Caco-2 (cell line): ENCODE measurements around the gene VASP. TPM values are rescaled to one million over a fixed set of nuclear protein-coding genes. Genes with fewer than 3 reads are reported as not detected.

Experiments used
- BruUV-seq: library from RNA; stranded (reverse); fragments of 400-500 nt; replicated peaks from 2 replicates; lab custom pipeline; 2021; lab: Mats Ljungman, UMichigan
- CTCF ChIA-PET: fragments of 300-600 bp; sonication (Branson Sonifier 250); formaldehyde crosslinking; loops from one replicate; lab custom pipeline; 2022; ENCODE audit warnings: antibody characterized with exemption; lab: Charles Lee
- POLR2A ChIA-PET: fragments of 300-600 bp; sonication (Branson Sonifier 250); formaldehyde crosslinking; loops from one replicate; lab custom pipeline; 2022; ENCODE audit warnings: antibody characterized with exemption; lab: Charles Lee
- DNase-seq, 2 experiments: peaks; one replicate each; pipeline versions ENCODE4 v3.0.0 to v3.0.0-alpha.2; 2020 to 2022
- H3K27me3 ChIP-seq: replicated peaks from 2 replicates; pipeline ENCODE4 v1.6.0; 2011; ENCODE audit warnings: low read length; ENCODE audit not compliant: control insufficient read depth, insufficient read depth
- H3K36me3 ChIP-seq: 2 replicates; pipeline ENCODE4 v1.5.1; 2011; ENCODE audit warnings: low read length; ENCODE audit not compliant: control insufficient read depth, insufficient read depth
- H3K4me1 ChIP-seq: fragments of 250-450 bp; sonication (Bioruptor Pico); 2 replicates; pipeline ENCODE4 v1.5.1; 2020; ENCODE audit warnings: mild to moderate bottlenecking
- H3K4me3 ChIP-seq: 2 replicates; pipeline ENCODE4 v1.5.1; 2011; ENCODE audit warnings: low read depth, mild to moderate bottlenecking, control low read depth, low read length
- H3K9me3 ChIP-seq: fragments of 250-450 bp; sonication (Bioruptor Pico); 2 replicates; pipeline ENCODE4 v1.5.1; 2020; ENCODE audit warnings: mild to moderate bottlenecking, moderate library complexity
- H3K27ac Mint-ChIP-seq: one replicate; pipeline ENCODE4 v1.8.0; 2022; ENCODE audit warnings: mixed read lengths; ENCODE audit not compliant: unreplicated experiment
- H3K27me3 Mint-ChIP-seq: one replicate; pipeline ENCODE4 v1.8.0; 2022; ENCODE audit warnings: mixed read lengths; ENCODE audit not compliant: insufficient read depth, unreplicated experiment
- H3K36me3 Mint-ChIP-seq: one replicate; pipeline ENCODE4 v1.8.0; 2022; ENCODE audit warnings: mild to moderate bottlenecking, mixed read lengths; ENCODE audit not compliant: insufficient read depth, unreplicated experiment
- H3K4me1 Mint-ChIP-seq: one replicate; pipeline ENCODE4 v1.8.0; 2022; ENCODE audit warnings: low read depth, mixed read lengths; ENCODE audit not compliant: unreplicated experiment
- H3K4me3 Mint-ChIP-seq: one replicate; pipeline ENCODE4 v1.8.0; 2022; ENCODE audit warnings: mild to moderate bottlenecking, moderate library complexity, mixed read lengths; ENCODE audit not compliant: unreplicated experiment
- H3K9me3 Mint-ChIP-seq: one replicate; pipeline ENCODE4 v1.8.0; 2022; ENCODE audit warnings: mixed read lengths; ENCODE audit not compliant: unreplicated experiment
- intact Hi-C: fragments of 100-400 bp; cut with micrococcal nuclease; formaldehyde crosslinking; loops from one replicate; pipeline ENCODE4 v1.10.0; 2022; ENCODE audit not compliant: unreplicated experiment
- total RNA-seq: library from RNA; stranded (reverse); gene quantifications from 2 replicates; pipeline ENCODE4 v1.2.3, GENCODE V29; 2022
- TF ChIP-seq, protein P1 (sequence below), 2 experiments: fragments of 200-600 bp in 1 of 2; IDR thresholded peaks; 1 replicate in 1 of 2; 2 replicates in 1 of 2; pipeline versions ENCODE4 v1.5.1 to v1.8.0; 2011 to 2022; ENCODE audit warnings: antibody characterized with exemption in 1 of 2, control low read depth in 1 of 2, inconsistent platforms in 1 of 2, low read depth in 1 of 2, low read length in 1 of 2, mild to moderate bottlenecking in 1 of 2, moderate library complexity in 1 of 2; ENCODE audit not compliant: insufficient read depth in 1 of 2, severe bottlenecking in 1 of 2, unreplicated experiment in 1 of 2

VASP gene
- total RNA-seq, 1 experiment from 2014 or later: 72.4 TPM

DNA sequence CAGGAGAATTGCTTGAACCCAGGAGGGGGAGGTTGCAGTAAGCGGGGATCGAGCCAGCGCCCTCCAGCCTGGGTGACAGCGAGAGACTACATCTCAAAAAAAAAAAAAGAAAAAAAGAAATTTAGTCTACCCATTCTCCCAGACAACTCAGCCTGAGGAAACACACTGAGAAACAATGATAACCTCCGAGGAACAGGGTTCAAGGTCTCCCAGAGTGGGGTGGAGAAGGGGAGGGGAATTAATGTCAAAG lies 1.4 kb upstream of the VASP start:
- Histone ChIP-seq H3K36me3 (no peaks in the 10 kb centered on the region), H3K9me3 (no peaks in the 10 kb centered on the region), H3K4me3 (peak overlapping the region; percentile 80), H3K4me1 (peaks cover 11% of the 10 kb centered on the region), H3K27me3 (no peaks in the 10 kb centered on the region)
- Mint-ChIP-seq H3K27me3 (no peaks in the 10 kb centered on the region), H3K4me3 (peak overlapping the region; percentile 91), H3K27ac (peak overlapping the region; percentile 74), H3K9me3 (no peaks in the 10 kb centered on the region), H3K36me3 (peaks cover 25% of the 10 kb centered on the region), H3K4me1 (peaks cover 12% of the 10 kb centered on the region)
- no TSS peak for BruUV-seq
- TF ChIP-seq, protein P1, sequence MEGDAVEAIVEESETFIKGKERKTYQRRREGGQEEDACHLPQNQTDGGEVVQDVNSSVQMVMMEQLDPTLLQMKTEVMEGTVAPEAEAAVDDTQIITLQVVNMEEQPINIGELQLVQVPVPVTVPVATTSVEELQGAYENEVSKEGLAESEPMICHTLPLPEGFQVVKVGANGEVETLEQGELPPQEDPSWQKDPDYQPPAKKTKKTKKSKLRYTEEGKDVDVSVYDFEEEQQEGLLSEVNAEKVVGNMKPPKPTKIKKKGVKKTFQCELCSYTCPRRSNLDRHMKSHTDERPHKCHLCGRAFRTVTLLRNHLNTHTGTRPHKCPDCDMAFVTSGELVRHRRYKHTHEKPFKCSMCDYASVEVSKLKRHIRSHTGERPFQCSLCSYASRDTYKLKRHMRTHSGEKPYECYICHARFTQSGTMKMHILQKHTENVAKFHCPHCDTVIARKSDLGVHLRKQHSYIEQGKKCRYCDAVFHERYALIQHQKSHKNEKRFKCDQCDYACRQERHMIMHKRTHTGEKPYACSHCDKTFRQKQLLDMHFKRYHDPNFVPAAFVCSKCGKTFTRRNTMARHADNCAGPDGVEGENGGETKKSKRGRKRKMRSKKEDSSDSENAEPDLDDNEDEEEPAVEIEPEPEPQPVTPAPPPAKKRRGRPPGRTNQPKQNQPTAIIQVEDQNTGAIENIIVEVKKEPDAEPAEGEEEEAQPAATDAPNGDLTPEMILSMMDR (IDR thresholded peaks at IDR 0.05; ENCODE audit: insufficient read depth in 1 of 2, low read depth in 1 of 2, low read length in 1 of 2, severe bottlenecking in 1 of 2, unreplicated experiment in 1 of 2): no peak
- no peak for DNase-seq
- CTCF ChIA-PET: no interaction called here
- POLR2A ChIA-PET: no interaction called here
- intact Hi-C loops: loop anchor here (1.0 to 2.0 kb wide), 2 partner anchors 9 to 13 kb away; partner anchors contain the start of gene RTN2

DNA sequence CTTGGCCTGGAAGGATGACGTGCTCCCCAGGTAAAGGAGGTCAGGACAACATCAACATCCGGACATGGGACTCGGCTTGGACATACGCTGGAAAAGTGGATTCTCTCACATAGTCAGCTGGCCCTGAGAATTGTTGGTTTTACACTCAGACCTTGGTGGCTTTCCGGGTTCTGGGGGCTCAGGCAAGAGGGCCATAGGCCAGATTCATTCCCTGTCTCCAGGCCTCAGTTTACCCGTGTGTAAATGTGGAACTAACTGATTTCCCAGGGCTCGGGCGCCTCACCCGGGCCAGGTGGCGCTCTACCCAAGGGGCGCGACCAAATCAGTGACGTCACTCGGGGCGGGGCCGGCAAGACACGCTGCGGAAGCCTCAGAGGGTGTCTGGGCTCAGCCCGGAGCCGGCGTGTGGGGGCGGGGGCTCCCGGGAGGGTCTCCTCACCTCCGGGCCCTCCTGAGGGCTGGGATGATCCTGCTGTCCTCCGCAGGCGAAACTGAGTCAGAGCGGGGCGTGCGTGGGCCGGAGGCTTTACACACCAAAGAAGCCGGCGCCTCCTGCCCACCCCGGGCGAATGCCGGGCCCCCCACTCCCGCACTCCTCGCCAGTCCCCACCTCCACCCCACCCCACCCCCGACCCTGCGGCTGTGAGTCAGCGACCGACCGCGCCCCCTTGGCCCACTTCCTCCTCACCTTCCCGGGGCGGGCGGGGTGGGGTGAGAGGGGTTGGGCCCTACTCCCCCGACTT lies 862 bp upstream of the VASP start:
- Histone ChIP-seq H3K9me3 (no peaks in the 10 kb centered on the region), H3K36me3 (no peaks in the 10 kb centered on the region), H3K4me1 (peaks cover 11% of the 10 kb centered on the region), H3K4me3 (peak overlapping the region; percentile 80), H3K27me3 (no peaks in the 10 kb centered on the region)
- H3K9me3 Mint-ChIP-seq: no peaks in the 10 kb centered on the region
- peak; percentile 96 to 98 for DNase-seq
- peak overlapping the region; percentile 91 for H3K4me3 Mint-ChIP-seq
- H3K27ac Mint-ChIP-seq: peak overlapping the region; percentile 74
- H3K36me3 Mint-ChIP-seq: peaks cover 30% of the 10 kb centered on the region
- CTCF ChIA-PET: no interaction called here
- intact Hi-C loops: loop anchor here (1.0 to 2.0 kb wide), 2 partner anchors 9 to 14 kb away; partner anchors contain the start of gene RTN2
- POLR2A ChIA-PET: no interaction called here
- H3K4me1 Mint-ChIP-seq: peaks cover 12% of the 10 kb centered on the region
- TF ChIP-seq, protein P1 (IDR thresholded peaks at IDR 0.05; ENCODE audit: insufficient read depth in 1 of 2, low read depth in 1 of 2, low read length in 1 of 2, severe bottlenecking in 1 of 2, unreplicated experiment in 1 of 2): peak; percentile 39 to 77
- no peaks in the 10 kb centered on the region for H3K27me3 Mint-ChIP-seq
- TSS peak; percentile 60 for BruUV-seq

DNA sequence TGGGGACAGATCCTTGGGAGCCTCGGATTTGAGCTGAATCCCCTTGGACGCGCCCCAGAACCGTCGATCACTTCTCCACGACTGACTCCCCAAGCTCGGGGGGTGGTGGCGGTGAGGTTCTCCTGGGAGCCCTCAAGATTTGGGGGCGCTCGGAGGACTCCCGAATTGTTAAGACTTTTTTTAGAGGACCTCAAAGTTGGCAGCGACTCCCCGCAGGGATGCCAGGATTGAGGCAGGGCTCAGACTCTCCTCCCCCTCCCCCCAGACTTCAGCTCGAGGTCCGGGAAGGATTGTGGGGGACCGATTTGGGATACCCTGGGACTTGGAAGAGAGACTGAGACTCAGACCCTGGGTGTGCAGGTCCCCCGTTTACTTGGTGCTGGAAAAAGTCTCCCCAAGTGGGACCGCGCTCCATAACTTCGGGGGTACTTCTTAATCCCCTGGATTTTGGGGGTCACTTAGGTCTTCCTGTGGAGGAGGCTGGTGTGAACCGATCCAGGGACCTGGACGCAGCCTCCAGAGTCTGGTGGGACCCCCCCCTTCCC lies 665 bp downstream of the VASP start:
- H3K9me3 Mint-ChIP-seq: no peaks in the 10 kb centered on the region
- no peak for DNase-seq
- Histone ChIP-seq H3K9me3 (no peaks in the 10 kb centered on the region), H3K36me3 (no peaks in the 10 kb centered on the region), H3K4me3 (peak overlapping the region; percentile 80), H3K4me1 (peaks cover 11% of the 10 kb centered on the region), H3K27me3 (no peaks in the 10 kb centered on the region)
- intact Hi-C loops: loop anchor here (2.0 kb wide), 1 partner anchor 15 kb away; no protein-coding TSS in a partner anchor
- TF ChIP-seq, protein P1 (IDR thresholded peaks at IDR 0.05; ENCODE audit: insufficient read depth in 1 of 2, low read depth in 1 of 2, low read length in 1 of 2, severe bottlenecking in 1 of 2, unreplicated experiment in 1 of 2): no peak
- TSS peak; percentile 35 for BruUV-seq
- peak overlapping the region; percentile 91 for H3K4me3 Mint-ChIP-seq
- H3K4me1 Mint-ChIP-seq: peaks cover 12% of the 10 kb centered on the region
- POLR2A ChIA-PET: interaction anchor here (0.5 to 0.6 kb wide), 2 partner anchors 21 to 161 kb away, joined by 3 to 4 read pairs; no protein-coding TSS in a partner anchor
- peaks cover 34% of the 10 kb centered on the region for H3K36me3 Mint-ChIP-seq
- no peaks in the 10 kb centered on the region for H3K27me3 Mint-ChIP-seq
- CTCF ChIA-PET: interaction anchor here (1.2 kb wide), 1 partner anchor 134 kb away, joined by 3 read pairs; no protein-coding TSS in a partner anchor
- peak overlapping the region; percentile 74 for H3K27ac Mint-ChIP-seq
